ENCODE results near the gene OCA2.
"Not testable (repeated sequence)": the region's sequence is repeated elsewhere in the genome, so short reads cannot be mapped to it uniquely, and the experiment has no call there.

OCA2 gene

GRCh38 chr15:27774191-27774590 is 324.9 kb downstream of the OCA2 start:
- no peak for DNase-seq (ENCODE audit: low read depth in 2 of 2)

- DNase-seq (ENCODE audit: low read depth in 2 of 2): no peak
These were observed 327.2 kb downstream of the OCA2 start for GRCh38 chr15:27771892-27772291.

- DNase-seq (ENCODE audit: low read depth in 2 of 2): no peak
These were observed 328.2 kb downstream of the OCA2 start for GRCh38 chr15:27770769-27771554.

- DNase-seq (ENCODE audit: low read depth in 2 of 2): no peak
These were observed 329.0 kb downstream of the OCA2 start for GRCh38 chr15:27770086-27770607.

GRCh38 chr15:27769652-27770051 is 329.5 kb downstream of the OCA2 start:
- DNase-seq (ENCODE audit: low read depth in 2 of 2): no peak

- no peak for DNase-seq (ENCODE audit: low read depth in 2 of 2)
These were observed 330.2 kb downstream of the OCA2 start for GRCh38 chr15:27768732-27769475.

GRCh38 chr15:27767918-27768640 is 331.0 kb downstream of the OCA2 start:
- DNase-seq (ENCODE audit: low read depth in 2 of 2): no peak

GRCh38 chr15:27767430-27767829 is 331.7 kb downstream of the OCA2 start:
- DNase-seq (ENCODE audit: low read depth in 2 of 2): not testable (repeated sequence)

GRCh38 chr15:27764339-27764738 is 334.8 kb downstream of the OCA2 start:
- DNase-seq (ENCODE audit: low read depth in 2 of 2): no peak

GRCh38 chr15:27763514-27763913 is 335.6 kb downstream of the OCA2 start:
- no peak for DNase-seq (ENCODE audit: low read depth in 2 of 2)

- DNase-seq (ENCODE audit: low read depth in 2 of 2): no peak
These were observed 336.6 kb downstream of the OCA2 start for GRCh38 chr15:27762471-27762870.

- no peak for DNase-seq (ENCODE audit: low read depth in 2 of 2)
These were observed 342.1 kb downstream of the OCA2 start for GRCh38 chr15:27757052-27757451.

- DNase-seq (ENCODE audit: low read depth in 2 of 2): no peak
These were observed 346.4 kb downstream of the OCA2 start for GRCh38 chr15:27752691-27753090.

GRCh38 chr15:27747997-27748396 is 351.1 kb downstream of the OCA2 start:
- no peak for DNase-seq (ENCODE audit: low read depth in 2 of 2)

GRCh38 chr15:27746401-27746955 is 352.6 kb downstream of the OCA2 start:
- DNase-seq (ENCODE audit: low read depth in 2 of 2): no peak

GRCh38 chr15:27744641-27745040 is 354.5 kb downstream of the OCA2 start:
- no peak for DNase-seq (ENCODE audit: low read depth in 2 of 2)

GRCh38 chr15:27743638-27744037 is 355.5 kb downstream of the OCA2 start:
- no peak for DNase-seq (ENCODE audit: low read depth in 2 of 2)

- no peak for DNase-seq (ENCODE audit: low read depth in 2 of 2)
These were observed 356.2 kb downstream of the OCA2 start for GRCh38 chr15:27742751-27743477.

- DNase-seq (ENCODE audit: low read depth in 2 of 2): no peak
These were observed 357.8 kb downstream of the OCA2 start for GRCh38 chr15:27741226-27741860.

GRCh38 chr15:27734785-27735495 is 364.2 kb downstream of the OCA2 start:
- no peak for DNase-seq (ENCODE audit: low read depth in 2 of 2)

All from stimulated activated CD8-positive, alpha-beta memory T cell treated with anti-CD3 and anti-CD28 coated beads, Interleukin-2, amount 100 ng/mL, for 48 hours (primary cell).